ENCODE data around the gene ADRA1B. TPM values are rescaled to one million over a fixed set of nuclear protein-coding genes. Genes with fewer than 3 reads are reported as not detected.

The ADRA1B gene
- total RNA-seq, 4 donors from 2014 or later, result 2.9 to 9.0 (median 5.0) TPM

- Histone ChIP-seq H3K36me3 (no peaks in the 10 kb centered on the region), H3K4me1 (no peaks in the 10 kb centered on the region), H3K9me3 (no peaks in the 10 kb centered on the region), H3K27ac (no peak overlapping the region), H3K27me3 (no peaks in the 10 kb centered on the region), H3K4me3 (no peak overlapping the region)
- in situ Hi-C loops (cut with MboI; ENCODE audit: low pct_ligation_motif_present in 1 of 4, low pct_unique_long_range_greater_than_20kb in 1 of 4, low sequenced_read_pairs in 3 of 4) (no loop called here), intact Hi-C loops (cut with DNase I; ENCODE audit: low total_unique reads) (no loop called here)
- DNase-seq, result no peak
- WGBS, 2 donors (ENCODE audit: low coverage in 1 of 2), result 29 to 39% methylated on average over 1 of the region's 1 CpG
- TF ChIP-seq EP300 (IDR thresholded peaks at IDR 0.05; ENCODE audit: low read depth) (no peak), CTCF (IDR thresholded peaks at IDR 0.05) (no peak)
Observed at GRCh38 chr5:159890141-159890540, 26.1 kb upstream of the ADRA1B start.

- intact Hi-C loops (cut with DNase I; ENCODE audit: low total_unique reads), result no loop called here
- Histone ChIP-seq H3K4me3 (no peak overlapping the region), H3K4me1 (no peaks in the 10 kb centered on the region), H3K27me3 (no peaks in the 10 kb centered on the region), H3K27ac (no peak overlapping the region), H3K9me3 (no peaks in the 10 kb centered on the region), H3K36me3 (no peaks in the 10 kb centered on the region)
- TF ChIP-seq EP300 (IDR thresholded peaks at IDR 0.05; ENCODE audit: low read depth), result no peak
- TF ChIP-seq POLR2A (IDR thresholded peaks at IDR 0.05), result no peak
- TF ChIP-seq CTCF (IDR thresholded peaks at IDR 0.05), result no peak
- no peak for TF ChIP-seq POLR2AphosphoS5 (IDR thresholded peaks at IDR 0.05)
- WGBS, 2 donors (ENCODE audit: low coverage in 1 of 2), result 89 to 100% methylated on average over 1 to 5 of the region's 5 CpGs
- no peak for DNase-seq
- in situ Hi-C loops (cut with MboI; ENCODE audit: low pct_ligation_motif_present in 1 of 4, low pct_unique_long_range_greater_than_20kb in 1 of 4, low sequenced_read_pairs in 3 of 4), result no loop called here
Observed at GRCh38 chr5:159891371-159891770, 24.9 kb upstream of the ADRA1B start.

GRCh38 chr5:159893040-159893695 lies 23.1 kb upstream of the ADRA1B start:
- intact Hi-C loops (cut with DNase I; ENCODE audit: low total_unique reads), result no loop called here
- no peak for TF ChIP-seq POLR2AphosphoS5 (IDR thresholded peaks at IDR 0.05)
- no peak for TF ChIP-seq EP300 (IDR thresholded peaks at IDR 0.05; ENCODE audit: low read depth)
- TF ChIP-seq CTCF (IDR thresholded peaks at IDR 0.05), result no peak
- no peak for TF ChIP-seq POLR2A (IDR thresholded peaks at IDR 0.05)
- no peak for DNase-seq
- in situ Hi-C loops (cut with MboI; ENCODE audit: low pct_ligation_motif_present in 1 of 4, low pct_unique_long_range_greater_than_20kb in 1 of 4, low sequenced_read_pairs in 3 of 4), result no loop called here
- no peaks in the 10 kb centered on the region for H3K9me3 ChIP-seq
- H3K27me3 ChIP-seq, result no peaks in the 10 kb centered on the region
- H3K4me3 ChIP-seq, result no peak overlapping the region
- no peaks in the 10 kb centered on the region for H3K36me3 ChIP-seq
- H3K4me1 ChIP-seq, result no peaks in the 10 kb centered on the region
- no peak overlapping the region for H3K27ac ChIP-seq
- WGBS, 2 donors (ENCODE audit: low coverage in 1 of 2), result 79 to 86% methylated on average over 3 of the region's 3 CpGs

GRCh38 chr5:159894149-159894720 lies 22.0 kb upstream of the ADRA1B start:
- H3K36me3 ChIP-seq, result no peaks in the 10 kb centered on the region
- in situ Hi-C loops (cut with MboI; ENCODE audit: low pct_ligation_motif_present in 1 of 4, low pct_unique_long_range_greater_than_20kb in 1 of 4, low sequenced_read_pairs in 3 of 4) (no loop called here), intact Hi-C loops (cut with DNase I; ENCODE audit: low total_unique reads) (no loop called here)
- DNase-seq, result no peak
- no peak overlapping the region for H3K4me3 ChIP-seq
- no peak for TF ChIP-seq EP300 (IDR thresholded peaks at IDR 0.05; ENCODE audit: low read depth)
- TF ChIP-seq POLR2A (IDR thresholded peaks at IDR 0.05), result no peak
- no peak for TF ChIP-seq CTCF (IDR thresholded peaks at IDR 0.05)
- peak in 1 of 3 donors; percentile 39 for TF ChIP-seq POLR2AphosphoS5 (IDR thresholded peaks at IDR 0.05)
- peak overlapping the region in 2 of 4 donors; percentile 20 to 30 for H3K27ac ChIP-seq
- 56 to 62% methylated on average over 6 to 7 of the region's 7 CpGs for WGBS, 2 donors (ENCODE audit: low coverage in 1 of 2)
- no peaks in the 10 kb centered on the region for H3K9me3 ChIP-seq
- H3K4me1 ChIP-seq, result no peaks in the 10 kb centered on the region
- H3K27me3 ChIP-seq, result no peaks in the 10 kb centered on the region

Data from transverse colon (tissue), 4 donors.